HG02870 (cell line): ENCODE results near the gene NACA2.
"Not testable (repeated sequence)": the region's sequence is repeated elsewhere in the genome, so short reads cannot be mapped to it uniquely, and the experiment has no call there.

ENCODE experiments used
- ATAC-seq: cut with Tn5 transposase; IDR thresholded peaks from one replicate; pipeline ENCODE4 v1.9.1; 2021; ENCODE audit warnings: mild to moderate bottlenecking, moderate library complexity; ENCODE audit not compliant: unreplicated experiment

The NACA2 gene

GRCh38 chr17:61600621-61601020 lies 9.6 kb upstream of the NACA2 start:
- ATAC-seq = no peak

GRCh38 chr17:61599608-61600007 lies 8.6 kb upstream of the NACA2 start:
- no peak for ATAC-seq

GRCh38 chr17:61598014-61598413 lies 7.0 kb upstream of the NACA2 start:
- ATAC-seq = no peak

GRCh38 chr17:61597607-61598006 lies 6.6 kb upstream of the NACA2 start:
- no peak for ATAC-seq

GRCh38 chr17:61595418-61596186 lies 4.6 kb upstream of the NACA2 start:
- no peak for ATAC-seq

GRCh38 chr17:61594294-61594825 lies 3.3 kb upstream of the NACA2 start:
- ATAC-seq = no peak

- ATAC-seq = no peak
These were observed 2.4 kb upstream of the NACA2 start for GRCh38 chr17:61593426-61593825.

- no peak for ATAC-seq
These were observed 911 bp upstream of the NACA2 start for GRCh38 chr17:61591930-61592329.

- no peak for ATAC-seq
These were observed 1.0 kb downstream of the NACA2 start for GRCh38 chr17:61589990-61590389.

- no peak for ATAC-seq
These were observed 3.0 kb downstream of the NACA2 start for GRCh38 chr17:61587807-61588660.

GRCh38 chr17:61587242-61587641 lies 3.8 kb downstream of the NACA2 start:
- ATAC-seq = no peak

- ATAC-seq = not testable (repeated sequence)
These were observed 4.4 kb downstream of the NACA2 start for GRCh38 chr17:61586622-61587021.

GRCh38 chr17:61586031-61586566 lies 4.9 kb downstream of the NACA2 start:
- ATAC-seq = no peak

GRCh38 chr17:61584866-61585265 lies 6.2 kb downstream of the NACA2 start:
- ATAC-seq = no peak

GRCh38 chr17:61584266-61584665 lies 6.8 kb downstream of the NACA2 start:
- ATAC-seq = no peak

GRCh38 chr17:61583660-61584264 lies 7.3 kb downstream of the NACA2 start:
- no peak for ATAC-seq

- ATAC-seq = no peak
These were observed 7.8 kb downstream of the NACA2 start for GRCh38 chr17:61583242-61583641.

GRCh38 chr17:61582593-61582992 lies 8.4 kb downstream of the NACA2 start:
- no peak for ATAC-seq

GRCh38 chr17:61581611-61582349 lies 9.2 kb downstream of the NACA2 start:
- no peak for ATAC-seq

- ATAC-seq = no peak
These were observed 10.5 kb downstream of the NACA2 start for GRCh38 chr17:61580502-61580901.
